GM19467 (cell line): Measurements from ENCODE around the gene UAP1L1.

ENCODE experiments used
- ATAC-seq: cut with Tn5 transposase; IDR thresholded peaks from one replicate; pipeline ENCODE4 v1.9.1; 2021; ENCODE audit warnings: mild to moderate bottlenecking, moderate library complexity; ENCODE audit not compliant: unreplicated experiment

UAP1L1 gene

DNA sequence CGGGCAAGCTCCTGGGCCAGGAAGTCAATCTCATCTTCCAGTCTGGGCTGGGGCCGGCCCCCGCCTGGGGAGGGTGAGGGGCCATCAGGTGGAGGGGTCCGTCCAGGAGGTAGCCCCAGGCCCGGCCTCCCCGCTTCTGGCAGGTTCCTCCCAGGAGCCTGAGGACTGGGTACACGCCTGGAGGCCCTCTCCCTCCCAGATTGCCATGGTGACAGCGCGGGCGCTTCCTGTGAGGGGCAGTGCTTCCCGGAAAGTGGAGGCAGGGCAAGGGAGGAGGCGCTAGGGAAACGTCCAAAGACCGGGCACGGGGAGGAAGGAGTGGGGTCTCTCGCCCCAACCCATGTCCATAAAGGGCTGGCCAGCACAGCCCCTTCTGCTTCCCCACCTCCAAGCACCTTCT lies 36.2 kb upstream of the UAP1L1 start:
- ATAC-seq, result no peak

DNA sequence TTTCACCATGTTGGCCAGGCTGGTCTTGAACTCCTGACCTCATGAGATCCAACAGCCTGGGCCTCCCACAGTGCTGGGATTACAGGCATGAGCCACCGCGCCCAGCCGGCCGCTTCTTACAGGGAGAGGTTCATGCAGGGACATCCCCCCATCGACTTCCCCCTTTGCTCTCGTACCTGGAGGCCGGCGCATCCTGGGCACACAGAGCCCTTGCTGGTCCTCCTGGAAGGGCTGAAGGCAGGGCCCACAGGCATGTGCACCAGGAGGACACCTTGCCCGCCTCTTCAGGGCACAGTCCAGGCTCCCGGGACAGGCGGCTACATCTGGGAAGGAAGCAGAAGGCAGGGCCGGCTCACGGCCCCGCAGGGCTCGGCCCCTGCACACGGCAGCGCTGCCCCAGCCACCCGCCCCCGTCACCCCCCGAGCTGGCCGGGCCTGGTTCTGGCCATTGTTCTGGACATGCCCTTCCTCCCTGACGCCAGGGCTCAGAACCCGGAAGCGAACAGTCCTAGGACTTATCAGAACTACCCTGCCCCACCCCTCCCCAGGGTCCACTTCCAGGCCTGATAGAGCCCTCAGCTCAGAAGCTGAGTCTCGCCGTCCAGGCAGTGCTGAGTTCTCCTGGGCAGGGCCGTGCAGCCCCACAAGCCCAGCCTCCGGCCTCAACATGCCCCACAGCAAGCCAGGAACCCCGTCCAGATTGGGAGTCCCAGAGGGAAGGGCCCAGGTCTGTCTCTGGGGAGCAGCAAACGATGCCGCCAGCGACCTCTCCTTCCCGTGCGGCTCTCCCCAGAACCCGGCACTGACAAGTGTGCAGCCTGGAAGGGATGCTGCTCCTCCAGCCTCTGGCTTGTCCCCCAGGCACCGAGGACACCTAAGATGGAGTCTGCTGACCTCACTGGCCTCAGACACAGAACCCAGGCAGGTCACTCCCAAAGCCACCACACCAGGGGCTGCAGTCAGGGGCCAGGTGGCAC lies 34.3 kb upstream of the UAP1L1 start:
- no peak for ATAC-seq

DNA sequence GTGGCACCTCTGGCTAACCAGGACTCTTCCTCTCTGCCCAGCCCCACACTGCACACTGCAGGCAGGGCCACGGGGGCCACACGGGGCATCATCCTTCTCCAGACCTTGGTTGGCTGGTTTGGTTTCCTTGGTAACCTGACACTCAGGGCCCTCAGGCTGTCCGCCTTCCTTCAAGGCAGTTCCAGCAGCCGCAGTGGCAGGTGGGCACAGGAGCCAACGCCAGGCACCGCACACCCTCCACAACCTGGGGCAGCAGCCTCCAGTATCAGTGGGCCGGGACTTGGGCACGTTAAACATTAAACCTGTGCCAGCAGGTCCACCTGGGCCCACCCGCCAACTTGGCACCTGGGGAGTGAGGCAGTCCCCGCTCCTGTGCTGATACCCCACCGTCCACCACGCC lies 33.3 kb upstream of the UAP1L1 start:
- no peak for ATAC-seq

DNA sequence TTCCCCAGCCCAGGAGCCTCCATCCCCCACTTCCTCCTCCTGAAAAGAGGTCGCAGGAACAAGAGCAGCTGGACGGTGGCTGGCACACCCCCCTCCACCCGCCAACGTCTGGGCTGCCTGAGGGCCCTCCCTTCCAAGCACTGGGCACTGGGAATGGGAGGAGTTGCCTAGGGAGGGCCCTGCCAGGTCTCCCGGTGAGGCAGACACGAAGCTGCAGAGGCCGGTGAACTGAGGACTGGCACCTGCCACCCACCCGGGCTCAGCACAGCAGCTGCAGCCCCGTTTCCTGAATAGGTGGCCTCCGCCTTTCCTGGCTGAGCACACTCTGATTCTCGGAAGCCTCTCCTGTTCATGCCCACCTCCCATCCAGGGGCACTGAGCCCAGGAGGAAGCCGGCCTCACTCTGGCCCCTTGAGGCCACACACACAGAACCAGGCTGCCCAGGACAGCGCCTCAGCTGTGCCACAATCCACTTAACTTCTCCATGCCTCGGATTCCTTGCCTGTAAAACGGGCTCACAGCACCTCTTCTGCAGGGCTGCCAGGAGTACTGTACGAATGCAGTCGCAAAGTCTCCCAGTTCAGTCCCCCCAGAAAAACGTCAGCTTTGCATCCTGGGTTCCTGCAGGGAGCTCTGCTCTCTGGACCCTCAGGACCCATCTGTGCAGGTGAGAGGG lies 32.7 kb upstream of the UAP1L1 start:
- ATAC-seq, result no peak

DNA sequence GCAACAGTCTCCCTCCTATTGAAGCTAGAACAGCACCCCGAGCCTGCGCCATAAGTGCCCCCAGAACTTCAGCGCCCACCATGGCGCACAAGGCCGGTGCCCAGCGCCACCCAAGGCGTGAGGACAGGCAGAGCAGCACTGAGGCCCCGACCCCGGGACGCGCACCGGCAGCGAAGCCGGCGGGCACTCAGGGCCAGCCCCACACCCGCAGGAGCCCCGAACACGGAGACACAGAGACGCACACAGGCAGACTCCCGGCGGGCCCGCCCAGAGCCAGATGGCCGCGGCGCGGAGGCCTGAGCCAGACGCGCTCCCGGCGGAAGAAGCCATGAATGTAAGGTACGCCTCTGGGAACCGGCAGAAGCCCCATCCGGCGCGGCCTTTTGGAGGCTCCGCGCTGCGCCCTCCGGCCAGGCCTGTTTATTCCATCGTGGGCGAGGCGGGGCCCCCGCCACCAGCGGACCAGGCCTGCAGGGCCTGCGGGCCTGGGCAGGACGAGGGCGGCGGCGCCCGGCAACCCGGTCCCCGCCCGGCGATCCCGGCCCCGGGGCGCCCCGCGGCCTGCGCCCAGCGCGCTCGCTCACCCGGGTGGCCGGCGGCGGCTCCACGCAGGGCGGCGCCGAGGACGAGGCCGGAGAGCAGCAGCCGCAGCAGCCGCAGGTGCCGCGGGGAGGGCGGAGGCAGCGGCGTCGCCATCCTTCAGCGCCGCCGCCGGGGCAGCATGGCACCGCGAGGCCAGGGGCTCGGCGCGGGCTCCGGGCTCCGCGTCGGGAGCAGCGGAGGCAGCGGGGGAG lies 31.8 kb upstream of the UAP1L1 start:
- no peak for ATAC-seq

DNA sequence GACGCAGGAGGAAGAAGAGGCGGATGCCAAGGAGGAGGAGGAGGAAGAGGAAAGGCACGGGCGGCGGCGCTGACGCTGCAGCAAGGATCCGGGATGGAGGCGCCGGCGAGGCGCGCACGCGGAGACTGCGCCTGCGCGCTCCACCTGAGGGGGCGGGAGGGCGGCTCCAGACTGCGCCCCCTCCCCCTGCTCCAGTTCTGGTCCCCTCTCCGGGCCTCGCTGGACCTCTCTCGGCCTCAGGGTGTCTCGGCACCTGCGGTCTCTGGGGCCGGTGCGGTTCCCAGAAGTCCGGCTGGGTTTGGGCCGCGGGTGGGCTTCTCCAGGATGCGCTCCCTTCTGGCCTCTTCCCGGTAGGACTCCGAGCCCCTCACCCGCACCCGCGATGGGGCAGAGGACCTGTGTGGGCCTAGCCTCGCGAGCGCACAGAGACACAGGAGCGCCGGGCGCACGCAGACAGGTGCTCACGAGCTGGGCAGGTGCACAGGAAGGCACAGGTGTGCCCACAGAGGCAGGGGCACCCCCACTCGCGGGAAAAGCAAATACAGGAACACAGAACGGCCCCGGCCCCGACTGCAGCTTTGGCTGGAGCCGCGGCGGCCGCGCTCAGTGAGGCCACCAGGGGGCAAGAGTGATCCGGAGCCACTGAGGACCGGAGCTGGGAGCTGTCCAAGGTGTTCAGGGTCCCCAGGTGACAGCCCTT lies 31.1 kb upstream of the UAP1L1 start, which contains the start of gene NPDC1:
TSS of gene NPDC1 (minus strand) at position 90 of the 700 bp plus-strand sequence. CDS start 188 bp downstream, outside the sequence.
- no peak for ATAC-seq

DNA sequence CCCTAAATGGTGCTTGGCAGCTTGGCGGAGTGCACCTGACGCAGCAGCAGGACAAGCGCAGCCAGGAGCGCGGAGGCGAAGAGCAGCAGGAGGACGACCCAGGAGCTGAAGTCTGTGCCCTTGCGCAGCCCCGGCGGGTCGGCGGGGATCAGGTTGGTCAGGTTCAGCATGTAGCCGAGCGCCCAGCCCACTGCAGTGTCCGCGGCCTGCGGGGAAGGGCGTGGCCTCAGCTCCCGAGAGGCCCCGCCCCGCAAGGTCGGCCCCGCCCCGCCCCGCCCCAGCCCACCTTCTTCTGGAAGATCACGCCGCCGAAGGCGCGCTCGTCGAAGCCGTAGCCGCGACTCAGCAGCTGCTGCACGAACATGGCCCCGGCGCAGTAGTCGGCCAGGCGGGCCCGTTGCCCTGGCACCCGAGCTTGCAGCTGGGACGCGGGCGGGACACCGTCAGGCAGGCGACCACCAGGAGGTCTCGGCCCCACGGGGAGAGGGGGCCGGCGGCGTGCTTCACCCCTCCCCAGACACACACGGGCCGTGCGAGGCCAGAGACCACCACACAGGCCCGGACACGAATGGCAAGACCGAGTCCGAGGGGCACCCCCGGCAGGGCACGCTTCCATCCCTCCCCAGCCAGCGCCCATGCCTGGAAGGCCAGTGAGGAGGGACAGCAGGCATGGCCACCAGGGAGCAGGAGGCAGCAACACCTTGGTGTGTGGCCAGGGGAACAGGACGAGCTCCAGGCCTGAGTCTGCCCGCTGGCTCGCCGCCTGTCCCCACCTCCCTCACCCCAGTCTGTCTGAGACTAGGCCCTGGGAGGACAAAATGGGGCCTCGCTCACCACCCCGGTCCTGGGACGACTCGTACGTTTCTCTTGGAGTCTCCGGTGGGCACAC lies 28.4 kb upstream of the UAP1L1 start:
- ATAC-seq, result no peak

DNA sequence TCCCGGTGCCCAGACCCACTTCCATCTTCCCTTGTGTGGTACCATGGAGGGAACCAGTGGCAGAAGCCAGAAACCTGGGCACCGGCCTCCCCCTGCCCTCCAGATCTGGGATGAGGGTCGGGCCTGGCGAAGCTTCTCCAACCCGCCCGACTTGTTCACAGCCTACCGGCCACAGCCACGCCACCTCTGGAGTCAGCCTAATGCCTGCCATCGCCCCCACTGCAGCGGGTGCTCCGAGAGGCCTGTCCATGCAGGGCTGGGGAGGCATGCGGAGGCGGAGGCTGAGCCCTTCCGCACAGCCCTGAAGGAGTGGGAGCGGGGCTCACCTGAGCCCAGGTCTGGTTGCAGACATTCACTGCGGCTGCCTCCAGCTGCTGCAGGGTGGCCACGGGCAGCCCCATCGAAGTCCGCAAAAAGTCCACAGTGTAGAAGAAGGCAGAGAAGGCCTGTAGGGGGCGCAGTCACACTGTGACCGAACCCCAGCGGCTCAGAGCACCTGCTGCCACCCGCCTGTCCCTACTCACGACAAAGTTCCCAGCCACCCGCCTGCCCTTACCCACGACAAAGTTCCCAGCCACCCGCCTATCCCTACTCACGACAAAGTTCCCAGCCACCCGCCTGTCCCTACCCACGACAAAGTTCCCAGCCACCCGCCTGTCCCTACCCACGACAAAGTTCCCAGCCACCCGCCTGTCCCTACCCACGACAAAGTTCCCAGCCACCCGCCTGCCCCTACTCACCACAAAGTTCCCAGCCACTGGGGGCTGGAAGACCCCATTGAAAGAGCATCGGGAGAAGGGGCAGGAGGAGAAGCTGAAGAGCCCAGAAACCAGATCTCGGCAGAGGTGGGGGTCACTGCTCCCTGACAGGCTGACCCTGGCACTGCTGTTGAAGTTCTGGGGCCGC lies 27.5 kb upstream of the UAP1L1 start:
- ATAC-seq, result no peak

DNA sequence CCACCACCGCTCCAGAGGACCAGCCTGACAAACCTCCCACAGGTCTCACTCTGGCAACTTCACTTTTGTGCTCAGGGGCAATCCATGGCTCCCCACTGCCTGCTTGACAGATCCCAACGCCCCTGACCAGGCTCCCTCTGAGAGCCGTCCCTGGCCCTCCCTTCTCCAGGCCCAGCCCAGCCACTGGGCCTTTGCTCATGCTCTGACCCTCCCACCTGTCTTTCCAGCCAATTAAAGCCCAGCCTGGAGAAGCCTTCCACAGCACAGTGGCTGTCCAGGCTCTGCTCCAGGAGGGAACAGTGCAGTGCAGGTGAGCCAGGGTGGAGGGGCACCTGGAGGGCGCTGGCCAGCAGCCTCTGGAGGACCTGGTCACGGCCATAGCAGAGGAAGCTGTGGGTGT lies 26.7 kb upstream of the UAP1L1 start:
- no peak for ATAC-seq

DNA sequence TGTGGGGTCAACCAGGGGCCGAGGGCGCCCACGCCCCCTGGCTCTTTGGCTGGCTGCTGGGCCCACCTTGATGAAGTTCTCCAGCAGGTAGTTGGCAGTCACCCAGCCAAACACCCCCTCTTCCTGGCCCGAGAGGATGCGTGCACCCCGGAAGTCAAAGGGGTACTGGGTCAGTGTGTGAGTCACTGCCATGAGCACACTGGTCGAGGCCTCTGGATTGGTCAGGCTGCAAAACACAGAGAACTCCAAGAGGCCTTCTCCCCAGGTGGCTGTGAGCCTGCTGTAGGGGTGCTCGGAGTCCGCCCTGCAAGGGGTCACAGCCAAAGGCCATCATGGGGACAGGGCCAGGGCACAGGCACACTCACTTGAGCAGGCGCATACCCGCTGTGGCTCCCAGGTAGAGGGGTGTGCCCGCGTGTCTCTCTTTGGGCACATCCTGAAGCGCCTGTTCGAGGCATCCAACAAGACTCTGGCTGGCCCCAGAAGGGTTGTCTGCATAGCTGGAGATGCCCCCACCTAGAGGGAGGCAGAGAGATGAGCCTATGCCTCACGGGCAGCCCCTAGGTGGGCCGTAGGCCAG lies 26.1 kb upstream of the UAP1L1 start:
- no peak for ATAC-seq

DNA sequence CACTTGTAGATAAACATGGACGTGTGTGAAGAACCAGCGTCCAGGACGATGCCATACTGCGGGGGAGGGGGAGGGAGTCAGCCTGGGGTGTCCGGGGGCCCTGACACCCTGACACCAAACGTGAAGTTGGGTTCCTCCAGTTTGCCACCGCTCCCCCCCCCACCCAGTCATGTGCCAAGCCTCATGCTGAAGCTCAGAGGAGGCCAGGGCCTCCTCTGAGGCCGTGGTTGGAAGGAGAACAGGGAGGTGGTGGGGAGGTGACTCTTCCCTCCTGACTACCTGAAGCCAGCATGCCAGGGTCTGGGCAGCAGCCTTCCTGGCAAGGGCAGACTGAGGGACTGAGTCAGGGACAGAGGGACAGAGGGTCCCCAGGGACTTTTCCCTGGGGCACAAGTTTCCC lies 25.0 kb upstream of the UAP1L1 start:
- ATAC-seq, result no peak

DNA sequence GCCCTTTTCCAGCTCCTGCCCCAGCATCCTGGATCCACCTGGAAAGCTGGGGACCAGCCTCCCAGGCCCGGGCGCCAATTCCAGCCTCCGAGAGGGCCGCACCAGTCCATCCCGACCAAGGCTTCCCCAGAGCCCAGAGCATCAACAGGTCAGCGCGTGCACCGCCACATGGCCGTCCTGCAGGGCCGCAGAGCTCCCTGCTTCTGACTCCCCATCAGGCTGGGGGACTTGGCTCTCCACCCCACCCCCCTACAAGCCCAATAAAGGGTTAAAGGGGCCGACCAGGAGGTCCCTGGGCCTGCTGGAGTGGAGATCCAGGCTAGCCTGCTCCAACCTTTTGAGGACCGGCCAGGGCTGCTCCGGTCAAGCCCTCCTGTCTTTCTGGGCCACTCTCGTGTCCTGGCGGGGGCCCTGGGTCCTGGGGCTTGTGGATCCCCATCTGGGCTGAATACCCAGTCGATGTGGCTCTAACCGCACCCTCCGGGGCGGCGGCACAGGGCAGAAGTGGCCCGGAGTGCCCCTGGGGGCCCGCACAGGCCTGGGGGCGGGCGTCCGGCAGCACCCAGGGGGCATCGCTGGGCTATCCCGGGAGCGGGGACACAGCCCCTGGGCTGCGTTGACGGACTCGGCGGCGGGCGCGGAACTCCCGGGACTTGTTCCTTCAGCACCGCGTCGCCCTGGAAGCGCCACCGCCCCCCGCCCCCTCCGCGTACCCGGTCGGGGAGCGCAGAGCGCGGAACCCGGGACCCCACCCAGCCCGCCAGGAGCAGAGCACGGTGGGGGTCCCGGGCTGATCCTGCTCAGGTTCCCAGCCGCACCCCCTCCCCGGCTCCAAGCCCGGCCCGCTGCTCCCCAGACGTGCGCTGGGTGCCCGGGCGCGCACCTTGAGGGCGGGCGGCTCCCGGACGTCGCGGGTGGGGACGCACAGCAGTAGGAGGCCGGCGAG lies 24.0 kb upstream of the UAP1L1 start:
- ATAC-seq, result no peak

DNA sequence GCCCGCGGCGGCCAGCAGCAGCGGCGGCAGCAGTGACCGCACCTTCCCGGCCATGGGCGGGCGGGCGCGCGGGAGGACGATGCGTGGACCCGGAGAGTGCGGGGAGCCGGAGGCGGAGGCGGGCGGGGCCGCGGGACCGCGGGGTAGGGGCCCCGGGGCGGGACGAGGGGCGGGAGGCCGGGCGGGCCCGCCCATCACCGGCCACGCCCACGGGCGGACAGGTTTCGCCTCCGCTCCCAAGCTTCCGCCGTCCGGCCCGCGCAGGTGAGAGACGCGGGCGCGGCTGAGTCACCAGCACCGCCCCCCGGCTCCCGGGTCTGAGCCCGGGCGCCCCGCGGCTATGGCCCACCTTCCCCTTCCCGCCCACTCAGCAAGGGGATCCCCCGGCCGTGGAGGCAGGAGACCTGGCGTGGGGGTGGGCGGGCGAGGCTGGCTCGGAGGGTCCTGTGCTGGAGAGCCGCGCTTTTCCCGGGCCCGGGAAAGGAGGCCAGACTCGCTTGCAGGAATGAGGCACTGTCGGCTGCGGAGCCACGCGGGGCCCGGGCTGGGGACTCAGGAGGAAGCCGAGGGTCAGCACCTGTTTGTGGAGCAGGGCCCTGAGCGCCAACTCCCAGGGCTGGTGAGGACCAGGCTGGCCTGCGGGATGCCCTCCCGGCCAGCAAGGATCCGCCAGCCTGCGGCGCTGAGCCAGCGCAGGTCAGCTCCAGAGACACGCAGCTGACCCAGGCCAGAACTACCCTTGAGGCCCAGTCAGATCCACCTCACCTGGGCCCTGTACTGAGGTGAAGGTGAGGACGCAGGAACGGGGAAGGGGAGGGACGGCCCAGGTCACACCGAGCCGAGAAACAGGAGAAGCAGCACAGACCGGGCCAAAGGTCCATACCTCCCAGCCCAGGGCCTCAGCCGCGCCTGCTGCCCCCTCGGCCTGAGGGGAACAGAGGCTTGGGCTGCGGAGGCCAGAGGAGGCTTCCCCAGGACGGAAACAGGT lies 23.1 kb upstream of the UAP1L1 start, which contains the start of gene ENTPD2:
TSS of gene ENTPD2 (minus strand) at position 118 of the 988 bp plus-strand sequence. CDS start at position 54, 64 bp downstream.
- no peak for ATAC-seq

DNA sequence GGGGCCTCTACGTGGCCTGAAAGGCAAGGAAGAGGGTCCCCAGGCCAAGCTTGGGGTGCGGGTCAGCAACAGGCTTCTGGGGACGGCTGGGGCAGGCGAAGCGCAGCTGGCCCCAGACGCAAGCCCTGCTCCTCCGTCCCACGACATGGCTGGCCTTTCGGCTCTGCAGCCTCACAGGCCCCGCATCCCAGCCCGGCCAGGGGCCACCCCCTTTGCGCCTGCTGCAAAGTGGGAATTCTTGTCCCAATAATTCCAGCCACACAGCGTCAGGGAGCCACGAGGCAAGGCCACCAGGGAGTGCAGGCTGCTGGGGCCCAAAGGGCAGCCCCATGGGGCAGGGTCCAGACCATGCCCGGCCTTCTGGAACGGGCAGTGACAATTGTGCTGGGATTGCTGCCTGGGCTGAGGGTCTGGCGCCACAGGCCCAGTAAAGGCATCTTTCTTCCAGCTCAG lies 22.4 kb upstream of the UAP1L1 start:
- no peak for ATAC-seq
